ENCODE data around the gene MSH3. TPM values are rescaled to one million over a fixed set of nuclear protein-coding genes. Genes with fewer than 3 reads are reported as not detected.

The MSH3 gene
- total and polyA plus RNA-seq, 8 donors = 2.3 to 25.5 (median 9.9) TPM

DNA sequence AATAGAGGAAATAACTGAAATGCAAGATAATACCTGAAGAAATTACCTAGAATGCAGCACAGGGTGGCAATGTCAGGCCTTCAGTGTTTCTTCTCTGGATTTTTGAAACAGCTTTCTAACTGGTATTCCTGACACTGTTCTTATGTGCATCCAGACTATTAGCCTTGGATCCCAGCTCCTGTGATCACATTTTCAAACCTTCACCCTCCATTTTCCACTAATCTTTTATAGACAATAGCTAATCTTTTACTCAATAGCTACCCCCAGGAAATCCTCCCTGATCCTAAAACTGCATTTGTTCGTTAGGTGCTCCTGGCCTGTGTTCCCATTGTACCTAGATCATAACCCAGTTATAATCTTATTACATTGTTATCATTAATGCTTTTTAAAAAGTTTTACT lies 101.8 kb downstream of the MSH3 start:
- no peak for DNase-seq
- Histone ChIP-seq H3K9me3 (no peaks in the 10 kb centered on the region), H3K36me3 (peaks cover 0 to 15% (median 11%) of the 10 kb centered on the region in 4 donors), H3K4me3 (no peak overlapping the region), H3K27ac (peak overlapping the region in 2 of 5 donors; percentile 2 to 21), H3K27me3 (no peaks in the 10 kb centered on the region), H3K4me1 (peaks cover 0 to 23% (median 3%) of the 10 kb centered on the region in 4 donors)
- intact Hi-C loops (cut with DNase I; ENCODE audit: low total_unique reads) = no loop called here
- 81 to 89% (median 86%) methylated on average over 1 of the region's 1 CpG for WGBS, 5 donors
- TF ChIP-seq, protein P1, sequence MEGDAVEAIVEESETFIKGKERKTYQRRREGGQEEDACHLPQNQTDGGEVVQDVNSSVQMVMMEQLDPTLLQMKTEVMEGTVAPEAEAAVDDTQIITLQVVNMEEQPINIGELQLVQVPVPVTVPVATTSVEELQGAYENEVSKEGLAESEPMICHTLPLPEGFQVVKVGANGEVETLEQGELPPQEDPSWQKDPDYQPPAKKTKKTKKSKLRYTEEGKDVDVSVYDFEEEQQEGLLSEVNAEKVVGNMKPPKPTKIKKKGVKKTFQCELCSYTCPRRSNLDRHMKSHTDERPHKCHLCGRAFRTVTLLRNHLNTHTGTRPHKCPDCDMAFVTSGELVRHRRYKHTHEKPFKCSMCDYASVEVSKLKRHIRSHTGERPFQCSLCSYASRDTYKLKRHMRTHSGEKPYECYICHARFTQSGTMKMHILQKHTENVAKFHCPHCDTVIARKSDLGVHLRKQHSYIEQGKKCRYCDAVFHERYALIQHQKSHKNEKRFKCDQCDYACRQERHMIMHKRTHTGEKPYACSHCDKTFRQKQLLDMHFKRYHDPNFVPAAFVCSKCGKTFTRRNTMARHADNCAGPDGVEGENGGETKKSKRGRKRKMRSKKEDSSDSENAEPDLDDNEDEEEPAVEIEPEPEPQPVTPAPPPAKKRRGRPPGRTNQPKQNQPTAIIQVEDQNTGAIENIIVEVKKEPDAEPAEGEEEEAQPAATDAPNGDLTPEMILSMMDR (IDR thresholded peaks at IDR 0.05) = no peak
- TF ChIP-seq POLR2A (IDR thresholded peaks at IDR 0.05) (no peak), POLR2AphosphoS5 (IDR thresholded peaks at IDR 0.05) (no peak), EP300 (IDR thresholded peaks at IDR 0.05) (no peak)

- no peak for DNase-seq
- TF ChIP-seq POLR2AphosphoS5 (IDR thresholded peaks at IDR 0.05) = no peak
- TF ChIP-seq POLR2A (IDR thresholded peaks at IDR 0.05) = no peak
- no peak for TF ChIP-seq EP300 (IDR thresholded peaks at IDR 0.05)
- TF ChIP-seq, protein P1 (IDR thresholded peaks at IDR 0.05) = no peak
- Histone ChIP-seq H3K9me3 (no peaks in the 10 kb centered on the region), H3K4me1 (peaks cover 0 to 23% (median 3%) of the 10 kb centered on the region in 4 donors), H3K27ac (no peak overlapping the region), H3K27me3 (no peaks in the 10 kb centered on the region), H3K4me3 (no peak overlapping the region), H3K36me3 (peaks cover 0 to 15% (median 9%) of the 10 kb centered on the region in 4 donors)
- WGBS, 5 donors = 75 to 90% (median 82%) methylated on average over 1 of the region's 1 CpG
- intact Hi-C loops (cut with DNase I; ENCODE audit: low total_unique reads) = no loop called here
Measured at GRCh38 chr5:80757290-80757689, 102.8 kb downstream of the MSH3 start.

GRCh38 chr5:80759866-80760577 lies 105.6 kb downstream of the MSH3 start:
- no peaks in the 10 kb centered on the region for H3K27me3 ChIP-seq
- 88 to 93% (median 91%) methylated on average over 5 of the region's 5 CpGs for WGBS, 5 donors
- no peak overlapping the region for H3K27ac ChIP-seq
- H3K36me3 ChIP-seq = peaks cover 0 to 12% (median 6%) of the 10 kb centered on the region in 4 donors
- TF ChIP-seq POLR2AphosphoS5 (IDR thresholded peaks at IDR 0.05) (no peak), POLR2A (IDR thresholded peaks at IDR 0.05) (no peak), EP300 (IDR thresholded peaks at IDR 0.05) (no peak)
- DNase-seq = no peak
- no peaks in the 10 kb centered on the region for H3K9me3 ChIP-seq
- H3K4me1 ChIP-seq = peaks cover 0 to 7% (median 2%) of the 10 kb centered on the region in 4 donors
- no peak overlapping the region for H3K4me3 ChIP-seq
- intact Hi-C loops (cut with DNase I; ENCODE audit: low total_unique reads) = no loop called here

DNA sequence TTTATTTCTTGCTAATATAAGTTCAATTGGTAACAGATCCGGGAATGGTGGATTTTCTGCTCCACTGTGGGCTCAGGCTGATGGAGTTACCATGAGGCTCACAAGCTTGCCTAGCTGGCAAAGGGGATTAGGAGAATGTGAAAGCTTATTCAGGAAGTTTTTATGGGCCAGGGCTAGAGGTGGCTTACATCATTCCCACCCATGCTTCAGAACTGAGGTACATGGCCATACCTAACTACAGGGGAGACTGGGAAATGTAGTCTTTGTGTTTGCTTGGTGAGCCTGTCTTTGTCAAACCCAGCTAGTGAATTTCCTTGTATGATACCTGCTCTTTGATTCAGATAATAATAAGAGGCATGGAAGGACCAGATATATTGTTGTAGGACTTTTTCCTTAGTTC lies 106.2 kb downstream of the MSH3 start:
- H3K36me3 ChIP-seq = peaks cover 0 to 12% (median 6%) of the 10 kb centered on the region in 4 donors
- TF ChIP-seq POLR2A (IDR thresholded peaks at IDR 0.05) = no peak
- TF ChIP-seq, protein P1 (IDR thresholded peaks at IDR 0.05) = no peak
- H3K27ac ChIP-seq = no peak overlapping the region
- intact Hi-C loops (cut with DNase I; ENCODE audit: low total_unique reads) = no loop called here
- H3K9me3 ChIP-seq = no peaks in the 10 kb centered on the region
- DNase-seq = no peak
- WGBS, 5 donors = 91 to 100% (median 96%) methylated on average over 1 of the region's 1 CpG
- H3K27me3 ChIP-seq = no peaks in the 10 kb centered on the region
- H3K4me3 ChIP-seq = no peak overlapping the region
- peaks cover 0 to under 1% (median 0%) of the 10 kb centered on the region in 4 donors for H3K4me1 ChIP-seq

DNA sequence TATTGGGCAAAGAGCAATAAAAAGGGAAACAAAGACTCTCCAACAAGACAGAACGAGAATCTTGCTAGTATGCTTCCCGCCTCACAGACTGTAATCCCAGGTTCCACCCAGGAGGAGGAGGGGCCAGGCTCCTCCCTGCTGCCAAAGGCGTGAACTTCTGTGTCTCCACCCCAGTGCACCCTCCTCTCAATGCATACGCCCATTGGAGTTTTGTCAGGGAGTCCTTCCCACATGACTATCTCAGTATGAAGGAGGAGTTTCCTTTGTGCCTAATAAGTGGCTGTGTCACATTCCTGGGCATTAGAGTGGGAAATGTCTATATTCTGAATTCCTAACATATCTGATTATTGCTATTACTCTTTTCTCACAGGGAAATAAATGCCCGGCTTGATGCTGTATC lies 106.7 kb downstream of the MSH3 start:
- TF ChIP-seq POLR2A (IDR thresholded peaks at IDR 0.05) (no peak), EP300 (IDR thresholded peaks at IDR 0.05) (no peak), POLR2AphosphoS5 (IDR thresholded peaks at IDR 0.05) (no peak)
- TF ChIP-seq, protein P1 (IDR thresholded peaks at IDR 0.05) = no peak
- DNase-seq = no peak
- peaks cover 0 to 12% (median 6%) of the 10 kb centered on the region in 4 donors for H3K36me3 ChIP-seq
- no peaks in the 10 kb centered on the region for H3K9me3 ChIP-seq
- H3K27ac ChIP-seq = no peak overlapping the region
- no peaks in the 10 kb centered on the region for H3K27me3 ChIP-seq
- WGBS, 5 donors = 92 to 99% (median 96%) methylated on average over 5 of the region's 5 CpGs
- intact Hi-C loops (cut with DNase I; ENCODE audit: low total_unique reads) = no loop called here
- H3K4me1 ChIP-seq = no peaks in the 10 kb centered on the region
- H3K4me3 ChIP-seq = no peak overlapping the region

All from stomach (tissue), 9 donors.